ENCODE results near the gene FGL2. TPM values are rescaled to one million over a fixed set of nuclear protein-coding genes. Genes with fewer than 3 reads are reported as not detected.
A peak's percentile ranks its signal among the peaks of the same experiment; 100 is the strongest.
"Not testable (repeated sequence)": the region's sequence is repeated elsewhere in the genome, so short reads cannot be mapped to it uniquely, and the experiment has no call there.

Gene FGL2
- total and polyA plus RNA-seq, 10 donors, result 13.2 to 204 (median 127) TPM

GRCh38 chr7:77181015-77181595 is 18.5 kb downstream of the FGL2 start:
- DNase-seq, result no peak
- H3K4me1 ChIP-seq, result peaks cover 0 to 20% (median 8%) of the 10 kb centered on the region in 6 donors
- no peaks in the 10 kb centered on the region for H3K27me3 ChIP-seq (replicated peaks in 1 of 7)
- WGBS, 5 donors, result 88 to 98% (median 96%) methylated on average over 4 of the region's 4 CpGs
- intact Hi-C loops (cut with DNase I; ENCODE audit: low total_unique reads), result no loop called here
- no peak overlapping the region for H3K27ac ChIP-seq
- H3K36me3 ChIP-seq, result no peaks in the 10 kb centered on the region
- no peak for TF ChIP-seq POLR2AphosphoS5 (IDR thresholded peaks at IDR 0.05)
- TF ChIP-seq POLR2A (IDR thresholded peaks at IDR 0.05), result no peak
- no peak for TF ChIP-seq CTCF (IDR thresholded peaks at IDR 0.05 in 8 of 11, conservative IDR thresholded peaks at IDR 0.05 in 3 of 11)
- no peak overlapping the region for H3K4me3 ChIP-seq
- no peaks in the 10 kb centered on the region for H3K9me3 ChIP-seq

- H3K9me3 ChIP-seq; H3K27ac ChIP-seq; H3K36me3 ChIP-seq; H3K4me3 ChIP-seq; H3K4me1 ChIP-seq; DNase-seq; H3K27me3 ChIP-seq (replicated peaks in 1 of 7); intact Hi-C loops (cut with DNase I; ENCODE audit: low total_unique reads): not testable (repeated sequence)
These were observed 21.6 kb downstream of the FGL2 start for GRCh38 chr7:77178024-77178423.

- H3K4me1 ChIP-seq; H3K9me3 ChIP-seq; H3K27ac ChIP-seq; intact Hi-C loops (cut with DNase I; ENCODE audit: low total_unique reads); H3K4me3 ChIP-seq; DNase-seq; H3K27me3 ChIP-seq (replicated peaks in 1 of 7); H3K36me3 ChIP-seq: not testable (repeated sequence)
- WGBS, 5 donors, result 72 to 87% (median 82%) methylated on average over 9 of the region's 9 CpGs
These were observed 22.2 kb downstream of the FGL2 start for GRCh38 chr7:77177321-77177904.

- H3K27me3 ChIP-seq (replicated peaks in 1 of 7); H3K36me3 ChIP-seq; H3K4me1 ChIP-seq; DNase-seq; H3K4me3 ChIP-seq; intact Hi-C loops (cut with DNase I; ENCODE audit: low total_unique reads); H3K9me3 ChIP-seq: not testable (repeated sequence)
- 7 to 64% (median 45%) methylated on average over 1 to 3 of the region's 3 CpGs for WGBS, 5 donors
- peak overlapping the region in 4 of 8 donors; percentile 23 to 55 (median 42) for H3K27ac ChIP-seq
These were observed 24.3 kb downstream of the FGL2 start for GRCh38 chr7:77175274-77175800.

GRCh38 chr7:77174418-77174817 is 25.2 kb downstream of the FGL2 start:
- 87 to 97% (median 92%) methylated on average over 3 of the region's 4 CpGs for WGBS, 5 donors
- H3K36me3 ChIP-seq; H3K4me1 ChIP-seq; H3K4me3 ChIP-seq; H3K27me3 ChIP-seq (replicated peaks in 1 of 7); H3K9me3 ChIP-seq; intact Hi-C loops (cut with DNase I; ENCODE audit: low total_unique reads); DNase-seq: not testable (repeated sequence)
- H3K27ac ChIP-seq, result peak overlapping the region in 4 of 8 donors; percentile 23 to 51 (median 42)

GRCh38 chr7:77172437-77173172 is 27.0 kb downstream of the FGL2 start:
- not testable (repeated sequence) for DNase-seq

GRCh38 chr7:77171073-77171472 is 28.5 kb downstream of the FGL2 start:
- WGBS, 5 donors, result 82 to 92% (median 83%) methylated on average over 4 of the region's 4 CpGs
- H3K36me3 ChIP-seq; H3K4me1 ChIP-seq; intact Hi-C loops (cut with DNase I; ENCODE audit: low total_unique reads); DNase-seq; H3K27ac ChIP-seq; H3K27me3 ChIP-seq (replicated peaks in 1 of 7); H3K4me3 ChIP-seq; H3K9me3 ChIP-seq: not testable (repeated sequence)

More at GRCh38 chr7:77172437-77173172, 27.0 kb downstream of the FGL2 start:
- H3K4me3 ChIP-seq; H3K36me3 ChIP-seq; H3K9me3 ChIP-seq; H3K27ac ChIP-seq; H3K27me3 ChIP-seq (replicated peaks in 1 of 7); intact Hi-C loops (cut with DNase I; ENCODE audit: low total_unique reads); H3K4me1 ChIP-seq: not testable (repeated sequence)
- WGBS, 5 donors, result 75 to 91% (median 84%) methylated on average over 6 of the region's 6 CpGs

All from spleen (tissue), 11 donors.